HepG2 (cell line): ENCODE results near the gene BCAS3. TPM values are rescaled to one million over a fixed set of nuclear protein-coding genes. Genes with fewer than 3 reads are reported as not detected.

Source experiments
- ATAC-seq: fragments of 200-7000 bp; cut with Tn5 transposase; 3 replicates; pipeline ENCODE4 v1.9.1; 2020; ENCODE audit warnings: mild to moderate bottlenecking, moderate library complexity
- BruUV-seq: library from RNA; stranded (reverse); fragments of 400-500 nt; replicated peaks from 2 replicates; lab custom pipeline; 2021; lab: Mats Ljungman, UMichigan
- CTCF ChIA-PET: fragments of 300-600 bp; formaldehyde crosslinking; extraction: SDS; loops from one replicate; lab custom pipeline; 2021; ENCODE audit warnings: low total read pairs, inconsistent platforms, low intra/inter-chr PET ratio; lab: Yijun Ruan, JAX
- POLR2A ChIA-PET: fragments of 350-600 bp; sonication (Branson Sonifier 250); formaldehyde crosslinking; loops from one replicate; lab custom pipeline; 2020; ENCODE audit warnings: antibody characterized with exemption, inconsistent platforms; lab: Yijun Ruan, JAX
- DNase-seq: peaks from one replicate; pipeline ENCODE4 v3.0.0-alpha.2; 2015; ENCODE audit warnings: low spot score
- FAIRE-seq: peaks from 3 replicates; lab custom pipeline; 2011; peaks lifted over from hg19 to GRCh38; lab: Jason Lieb, UNC
- H2AFZ ChIP-seq: one replicate; pipeline ENCODE4 v1.6.1; 2011; ENCODE audit warnings: low read length, inconsistent platforms
- H3K27ac ChIP-seq: fragments of 300-600 bp; 3 replicates; pipeline ENCODE4 v1.8.0; 2011; ENCODE audit warnings: mixed run types, mild to moderate bottlenecking, mixed read lengths, low read length, inconsistent platforms; ENCODE audit not compliant: insufficient read depth; ENCODE audit errors: extremely low read length
- H3K27me3 ChIP-seq, 2 experiments: fragments of 200-600 bp in 1 of 2; 2 replicates in 1 of 2; 3 replicates in 1 of 2; pipeline versions ENCODE4 v1.6.0 to v1.8.0; 2011; ENCODE audit warnings: low read length in 2 of 2, mild to moderate bottlenecking in 2 of 2, moderate library complexity in 2 of 2, inconsistent platforms in 1 of 2; ENCODE audit not compliant: insufficient read depth in 2 of 2, control insufficient read depth in 1 of 2
- H3K36me3 ChIP-seq, 2 experiments: fragments of 200-600 bp in 1 of 2; replicated peaks in 1 of 2; 2 replicates in 1 of 2; 3 replicates in 1 of 2; pipeline versions ENCODE4 v1.5.1 to v1.8.0; 2011; ENCODE audit warnings: low read length in 2 of 2, inconsistent platforms in 1 of 2; ENCODE audit not compliant: insufficient read depth in 2 of 2, control insufficient read depth in 1 of 2
- H3K4me1 ChIP-seq: 2 replicates; pipeline ENCODE4 v1.5.1; 2012; ENCODE audit warnings: low read length, inconsistent platforms; ENCODE audit not compliant: insufficient read depth
- H3K4me2 ChIP-seq: 2 replicates; pipeline ENCODE4 v1.6.0; 2011; ENCODE audit warnings: low read depth, low read length, inconsistent platforms
- H3K4me3 ChIP-seq, 3 experiments: fragments of 200-600 bp in 1 of 3; sonication (generic), shearing (Covaris generic) in 1 of 3; replicated peaks in 1 of 3; 2 replicates each; pipeline ENCODE4 v1.5.1; 2011 to 2016; ENCODE audit warnings: low read length in 3 of 3, inconsistent platforms in 2 of 3, low read depth in 2 of 3, mild to moderate bottlenecking in 2 of 3, control low read depth in 1 of 3, mixed read lengths in 1 of 3; ENCODE audit not compliant: insufficient read depth in 1 of 3
- H3K79me2 ChIP-seq: one replicate; pipeline ENCODE4 v1.6.1; 2011; ENCODE audit warnings: low read length, inconsistent platforms; ENCODE audit not compliant: insufficient read depth
- H3K9ac ChIP-seq: 2 replicates; pipeline ENCODE4 v1.6.0; 2011; ENCODE audit warnings: mild to moderate bottlenecking, low read depth, low read length, inconsistent platforms; ENCODE audit not compliant: insufficient read depth
- H3K9me3 ChIP-seq: 2 replicates; pipeline ENCODE4 v1.5.1; 2012; ENCODE audit warnings: mild to moderate bottlenecking, low read length
- H4K20me1 ChIP-seq: 2 replicates; pipeline ENCODE4 v1.6.0; 2011; ENCODE audit warnings: inconsistent platforms, mild to moderate bottlenecking, low read length, moderate library complexity; ENCODE audit not compliant: insufficient read depth
- ARID2 ChIP-seq: sonication (generic); formaldehyde crosslinking; IDR thresholded peaks from 2 replicates; pipeline ENCODE4 v1.8.1; 2022; ENCODE audit warnings: mild to moderate bottlenecking, missing genetic modification reagents, borderline replicate concordance
- MAFF ChIP-seq: IDR thresholded peaks from 2 replicates; pipeline ENCODE4 v1.6.1; 2011; ENCODE audit warnings: low read depth, low read length, improper control_type of control experiment
- MIXL1 ChIP-seq: IDR thresholded peaks from 2 replicates; pipeline ENCODE4 v1.6.1; 2016
- REPIN1 ChIP-seq: sonication (generic); formaldehyde crosslinking; IDR thresholded peaks from 2 replicates; pipeline ENCODE4 v1.8.0; 2022; ENCODE audit warnings: missing genetic modification reagents, low read depth, mild to moderate bottlenecking, borderline replicate concordance
- SAFB2 ChIP-seq: sonication (generic); formaldehyde crosslinking; IDR thresholded peaks from 2 replicates; pipeline ENCODE4 v1.5.1; 2020; ENCODE audit warnings: missing genetic modification reagents, low read depth, mild to moderate bottlenecking, borderline replicate concordance
- SRF ChIP-seq: IDR thresholded peaks from 2 replicates; pipeline ENCODE4 v1.6.1; 2011; ENCODE audit warnings: mild to moderate bottlenecking, low read depth, low read length, moderate library complexity
- TP53 ChIP-seq: sonication (generic); formaldehyde crosslinking; conservative IDR thresholded peaks from 2 replicates; pipeline ENCODE4 v1.4.0; 2020; ENCODE audit warnings: missing genetic modification reagents
- ZFY ChIP-seq: sonication (generic); formaldehyde crosslinking; IDR thresholded peaks from 2 replicates; pipeline ENCODE4 v1.4.0; 2020; ENCODE audit warnings: missing genetic modification reagents
- ZKSCAN5 ChIP-seq: sonication (generic); formaldehyde crosslinking; IDR thresholded peaks from 2 replicates; pipeline ENCODE4 v1.5.1; 2020; ENCODE audit warnings: mild to moderate bottlenecking, missing genetic modification reagents
- ZNF737 ChIP-seq: sonication (generic); formaldehyde crosslinking; IDR thresholded peaks from 2 replicates; pipeline ENCODE4 v1.5.0; 2020; ENCODE audit warnings: missing genetic modification reagents, mild to moderate bottlenecking, borderline replicate concordance
- ZNF792 ChIP-seq: IDR thresholded peaks from 2 replicates; pipeline ENCODE4 v1.6.1; 2016
- WGBS: methylation state at CpG from one replicate; pipeline ENCODE4 v1.1.6; 2017; ENCODE audit warnings: low lambda C conversion rate; 5-methylcytosine and 5-hydroxymethylcytosine counted together
- in situ Hi-C: cut with HindIII; loops from 2 replicates; pipeline ENCODE4 v1.10.0; 2017; ENCODE audit warnings: low pct_unique_long_range_greater_than_20kb; ENCODE audit not compliant: extremely low pct_ligation_motif_present
- intact Hi-C: fragments of 100-400 bp; cut with micrococcal nuclease; formaldehyde crosslinking; loops from one replicate; pipeline ENCODE4 v1.10.0; 2022; ENCODE audit not compliant: unreplicated experiment
- polyA plus RNA-seq, 8 experiments: library from polyadenylated mRNA; depleted of rRNA in 3 of 8; stranded (reverse) in 7 of 8; unstranded in 1 of 8; fragments of >200 nt; fragmentation: Illumina TruSeq in 4 of 8; extraction: Trizol in 4 of 8; gene quantifications; 2 replicates each; pipeline versions ENCODE4 v1.2.1 to v1.2.3, GENCODE V29; 2011 to 2016; ENCODE audit warnings: low read depth in 4 of 8, missing spikeins in 1 of 8, mixed read lengths in 1 of 8; ENCODE audit not compliant: insufficient read depth in 1 of 8
- total RNA-seq, 5 experiments: library from RNA; depleted of rRNA; stranded (reverse); fragments of >200 nt; fragmentation: Illumina TruSeq; extraction: Trizol; gene quantifications; 2 replicates each; pipeline ENCODE4 v1.2.3, GENCODE V29; 2016; ENCODE audit warnings: low read depth in 1 of 5
- TF ChIP-seq, protein P1 (sequence below): sonication (generic); formaldehyde crosslinking; IDR thresholded peaks from 2 replicates; pipeline ENCODE4 v1.4.0; 2020; ENCODE audit warnings: missing genetic modification reagents
- TF ChIP-seq, protein P2 (sequence below): sonication (generic); formaldehyde crosslinking; IDR thresholded peaks from 2 replicates; pipeline ENCODE4 v1.4.0; 2020; ENCODE audit warnings: mild to moderate bottlenecking, missing genetic modification reagents
- TF ChIP-seq, protein P3 (sequence below): sonication (generic); formaldehyde crosslinking; IDR thresholded peaks from 2 replicates; pipeline ENCODE4 v1.5.1; 2020; ENCODE audit warnings: missing genetic modification reagents, mild to moderate bottlenecking, borderline replicate concordance
- TF ChIP-seq, protein P4 (sequence below): sonication (generic); formaldehyde crosslinking; IDR thresholded peaks from 2 replicates; pipeline ENCODE4 v1.8.0; 2023; ENCODE audit warnings: mild to moderate bottlenecking, missing genetic modification reagents
- TF ChIP-seq, protein P5 (sequence below): sonication (generic); formaldehyde crosslinking; IDR thresholded peaks from 2 replicates; pipeline ENCODE4 v1.5.0; 2020; ENCODE audit warnings: missing genetic modification reagents, mild to moderate bottlenecking, borderline replicate concordance

The BCAS3 gene
- total and polyA plus RNA-seq, 2 of the 13 experiments (the other 11 are each of a cell fraction or from before 2014, with no cell fraction given) = 10.7 to 11.2 TPM

DNA sequence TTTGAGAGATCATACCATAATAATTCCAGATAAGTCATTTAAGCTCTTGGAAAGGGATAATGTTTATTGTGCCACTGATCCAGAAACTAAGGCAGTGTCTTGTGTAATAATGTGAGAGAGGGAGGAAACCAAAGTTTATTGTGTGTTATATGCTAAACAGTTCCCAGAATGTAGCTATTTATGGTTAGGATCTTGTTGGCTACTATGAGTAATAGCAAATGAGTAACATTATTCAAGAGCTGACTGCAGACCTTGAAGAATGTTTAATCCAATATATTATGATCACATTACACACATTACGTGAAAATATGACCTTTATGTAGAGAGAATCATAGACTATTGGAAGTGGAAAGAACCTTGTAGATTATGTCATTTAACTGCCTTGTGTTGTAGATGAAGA, 139.5 kb downstream of the BCAS3 start:
- H3K4me2 ChIP-seq = no peak overlapping the region
- WGBS = 90% methylated on average over 1 of the region's 1 CpG
- CTCF ChIA-PET = no interaction called here
- FAIRE-seq (no peak), DNase-seq (no peak), ATAC-seq (no peak)
- in situ Hi-C loops = no loop called here
- no peak overlapping the region for H3K4me3 ChIP-seq
- H3K9ac ChIP-seq = no peak overlapping the region
- no peak overlapping the region for H3K27ac ChIP-seq
- POLR2A ChIA-PET = no interaction called here
- H2AFZ ChIP-seq = no peak overlapping the region
- BruUV-seq = no TSS peak
- no peaks in the 10 kb centered on the region for H3K4me1 ChIP-seq
- H3K27me3 ChIP-seq = no peaks in the 10 kb centered on the region
- H4K20me1 ChIP-seq = no peaks in the 10 kb centered on the region
- H3K36me3 ChIP-seq = no peaks in the 10 kb centered on the region
- H3K9me3 ChIP-seq = no peaks in the 10 kb centered on the region
- TF ChIP-seq, protein P1, sequence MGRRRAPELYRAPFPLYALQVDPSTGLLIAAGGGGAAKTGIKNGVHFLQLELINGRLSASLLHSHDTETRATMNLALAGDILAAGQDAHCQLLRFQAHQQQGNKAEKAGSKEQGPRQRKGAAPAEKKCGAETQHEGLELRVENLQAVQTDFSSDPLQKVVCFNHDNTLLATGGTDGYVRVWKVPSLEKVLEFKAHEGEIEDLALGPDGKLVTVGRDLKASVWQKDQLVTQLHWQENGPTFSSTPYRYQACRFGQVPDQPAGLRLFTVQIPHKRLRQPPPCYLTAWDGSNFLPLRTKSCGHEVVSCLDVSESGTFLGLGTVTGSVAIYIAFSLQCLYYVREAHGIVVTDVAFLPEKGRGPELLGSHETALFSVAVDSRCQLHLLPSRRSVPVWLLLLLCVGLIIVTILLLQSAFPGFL = no peak
- TF ChIP-seq TP53 (CRISPR knock-in tag) (no peak), ZFY (CRISPR knock-in tag) (no peak), ZKSCAN5 (CRISPR knock-in tag) (no peak), ARID2 (no peak), SAFB2 (no peak), ZNF792 (no peak), MIXL1 (CRISPR knock-in tag) (no peak), SRF (no peak), ZNF737 (CRISPR knock-in tag) (no peak), REPIN1 (CRISPR knock-in tag) (no peak), MAFF (no peak)
- TF ChIP-seq, protein P2, sequence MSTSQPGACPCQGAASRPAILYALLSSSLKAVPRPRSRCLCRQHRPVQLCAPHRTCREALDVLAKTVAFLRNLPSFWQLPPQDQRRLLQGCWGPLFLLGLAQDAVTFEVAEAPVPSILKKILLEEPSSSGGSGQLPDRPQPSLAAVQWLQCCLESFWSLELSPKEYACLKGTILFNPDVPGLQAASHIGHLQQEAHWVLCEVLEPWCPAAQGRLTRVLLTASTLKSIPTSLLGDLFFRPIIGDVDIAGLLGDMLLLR (CRISPR knock-in tag) = no peak
- TF ChIP-seq, protein P3, sequence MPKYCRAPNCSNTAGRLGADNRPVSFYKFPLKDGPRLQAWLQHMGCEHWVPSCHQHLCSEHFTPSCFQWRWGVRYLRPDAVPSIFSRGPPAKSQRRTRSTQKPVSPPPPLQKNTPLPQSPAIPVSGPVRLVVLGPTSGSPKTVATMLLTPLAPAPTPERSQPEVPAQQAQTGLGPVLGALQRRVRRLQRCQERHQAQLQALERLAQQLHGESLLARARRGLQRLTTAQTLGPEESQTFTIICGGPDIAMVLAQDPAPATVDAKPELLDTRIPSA (CRISPR knock-in tag) = no peak
- TF ChIP-seq, protein P4, sequence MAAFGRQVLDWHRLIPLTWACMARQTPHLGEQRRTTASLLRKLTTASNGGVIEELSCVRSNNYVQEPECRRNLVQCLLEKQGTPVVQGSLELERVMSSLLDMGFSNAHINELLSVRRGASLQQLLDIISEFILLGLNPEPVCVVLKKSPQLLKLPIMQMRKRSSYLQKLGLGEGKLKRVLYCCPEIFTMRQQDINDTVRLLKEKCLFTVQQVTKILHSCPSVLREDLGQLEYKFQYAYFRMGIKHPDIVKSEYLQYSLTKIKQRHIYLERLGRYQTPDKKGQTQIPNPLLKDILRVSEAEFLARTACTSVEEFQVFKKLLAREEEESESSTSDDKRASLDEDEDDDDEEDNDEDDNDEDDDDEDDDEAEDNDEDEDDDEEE (CRISPR knock-in tag) = no peak
- TF ChIP-seq, protein P5, sequence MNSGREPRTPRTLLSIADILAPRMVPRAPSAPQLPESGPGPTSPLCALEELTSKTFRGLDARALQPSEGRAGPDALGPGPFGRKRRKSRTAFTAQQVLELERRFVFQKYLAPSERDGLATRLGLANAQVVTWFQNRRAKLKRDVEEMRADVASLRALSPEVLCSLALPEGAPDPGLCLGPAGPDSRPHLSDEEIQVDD (CRISPR knock-in tag) = no peak
- H3K79me2 ChIP-seq = no peaks in the 10 kb centered on the region
- intact Hi-C loops = no loop called here
